Endothelial cell of umbilical vein (primary cell): ENCODE data around the gene CTXND1. TPM values are rescaled to one million over a fixed set of nuclear protein-coding genes. Genes with fewer than 3 reads are reported as not detected.

Experiments
- BruUV-seq: library from RNA; stranded (reverse); fragments of 400-500 nt; replicated peaks from 2 replicates; lab custom pipeline; 2021; lab: Mats Ljungman, UMichigan
- CTCF ChIA-PET: fragments of 300-600, 350-600 bp; sonication (Branson Sonifier 250); formaldehyde crosslinking; loops from one replicate; lab custom pipeline; 2021; ENCODE audit warnings: antibody characterized with exemption, inconsistent platforms; lab: Charles Lee
- POLR2A ChIA-PET: fragments of 300-600, 350-600 bp; sonication (Branson Sonifier 250); formaldehyde crosslinking; loops from one replicate; lab custom pipeline; 2021; ENCODE audit warnings: antibody characterized with exemption, inconsistent platforms; lab: Charles Lee
- DNase-seq: peaks from one replicate; pipeline ENCODE4 v3.0.0-alpha.2; 2011; ENCODE audit warnings: low read depth, low spot score
- FAIRE-seq: peaks from 2 replicates; lab custom pipeline; 2011; peaks lifted over from hg19 to GRCh38; lab: Jason Lieb, UNC
- H2AFZ ChIP-seq: 2 replicates; pipeline ENCODE4 v1.6.0; 2012; ENCODE audit warnings: low read depth, low read length, control low read depth, inconsistent platforms
- H3K27ac ChIP-seq: 2 replicates; pipeline ENCODE4 v1.5.1; 2011; ENCODE audit warnings: low read depth, mild to moderate bottlenecking, control low read depth, low read length, moderate library complexity; ENCODE audit not compliant: insufficient read depth
- H3K27me3 ChIP-seq, 2 experiments: 2 replicates each; pipeline versions ENCODE4 v1.6.0 to v1.6.1; 2011; ENCODE audit warnings: low read length in 2 of 2, mixed read lengths in 1 of 2; ENCODE audit not compliant: control insufficient read depth in 2 of 2, insufficient read depth in 2 of 2
- H3K36me3 ChIP-seq, 2 experiments: 2 replicates in 1 of 2; 3 replicates in 1 of 2; pipeline ENCODE4 v1.5.1; 2011; ENCODE audit warnings: low read length in 2 of 2, mild to moderate bottlenecking in 1 of 2, moderate library complexity in 1 of 2; ENCODE audit not compliant: control insufficient read depth in 2 of 2, insufficient read depth in 2 of 2; ENCODE audit errors: extremely low read depth in 1 of 2
- H3K4me1 ChIP-seq: 3 replicates; pipeline ENCODE4 v1.5.1; 2011; ENCODE audit warnings: mild to moderate bottlenecking, low read length; ENCODE audit not compliant: control insufficient read depth, insufficient read depth; ENCODE audit errors: extremely low read depth
- H3K4me2 ChIP-seq: 2 replicates; pipeline ENCODE4 v1.6.1; 2011; ENCODE audit warnings: low read length, control low read depth, mixed read lengths; ENCODE audit not compliant: insufficient read depth
- H3K4me3 ChIP-seq, 3 experiments: fragments of 200-600 bp in 1 of 3; sonication (generic), shearing (Covaris generic) in 1 of 3; replicated peaks in 1 of 3; 2 replicates each; pipeline ENCODE4 v1.5.1; 2011 to 2016; ENCODE audit warnings: control low read depth in 3 of 3, low read length in 3 of 3, mild to moderate bottlenecking in 2 of 3, inconsistent platforms in 1 of 3, low read depth in 1 of 3, moderate library complexity in 1 of 3; ENCODE audit not compliant: insufficient read depth in 1 of 3
- H3K79me2 ChIP-seq: 2 replicates; pipeline ENCODE4 v1.6.0; 2012; ENCODE audit warnings: low read length, inconsistent platforms; ENCODE audit not compliant: control insufficient read depth, insufficient read depth
- H3K9ac ChIP-seq: replicated peaks from 2 replicates; pipeline ENCODE3; 2011; ENCODE audit warnings: low read length, control low read depth; ENCODE audit not compliant: insufficient read depth; ENCODE audit errors: extremely low read depth
- H3K9me1 ChIP-seq: replicated peaks from 3 replicates; pipeline ENCODE4 v1.6.0; 2011; ENCODE audit warnings: mild to moderate bottlenecking, low read length; ENCODE audit not compliant: control insufficient read depth, insufficient read depth; ENCODE audit errors: extremely low read depth
- H3K9me3 ChIP-seq: replicated peaks from 2 replicates; pipeline ENCODE4 v1.5.1; 2012; ENCODE audit warnings: low read length, inconsistent platforms; ENCODE audit not compliant: control insufficient read depth, insufficient read depth
- H4K20me1 ChIP-seq: replicated peaks from 2 replicates; pipeline ENCODE3; 2011; ENCODE audit warnings: mild to moderate bottlenecking, low read length; ENCODE audit not compliant: control insufficient read depth, insufficient read depth; ENCODE audit errors: extremely low read depth
- CTCF ChIP-seq, 2 donors: IDR thresholded peaks; 1 replicate in 1 of 2; 2 replicates in 1 of 2; pipeline ENCODE4 v1.5.1; 2011; ENCODE audit warnings: low read length in 2 of 2, mild to moderate bottlenecking in 2 of 2, moderate library complexity in 2 of 2, control low read depth in 1 of 2, inconsistent platforms in 1 of 2, low read depth in 1 of 2; ENCODE audit not compliant: insufficient read depth in 1 of 2; ENCODE audit errors: extremely low read depth in 1 of 2
- EZH2 ChIP-seq: IDR thresholded peaks from 2 replicates; pipeline ENCODE4 v1.6.1; 2012; ENCODE audit warnings: borderline replicate concordance, low read depth, mild to moderate bottlenecking, moderate library complexity, low read length, inconsistent platforms; ENCODE audit not compliant: severe bottlenecking
- FOS ChIP-seq: IDR thresholded peaks from 2 replicates; pipeline ENCODE4 v1.6.1; 2011; ENCODE audit warnings: mild to moderate bottlenecking, low read length, moderate library complexity, borderline replicate concordance; ENCODE audit not compliant: insufficient read depth
- GATA2 ChIP-seq: IDR thresholded peaks from 2 replicates; pipeline ENCODE4 v1.7.0; 2011; ENCODE audit warnings: low read depth, mild to moderate bottlenecking, moderate library complexity, mixed read lengths, low read length; ENCODE audit not compliant: insufficient read length, insufficient read depth
- JUN ChIP-seq: IDR thresholded peaks from 2 replicates; pipeline ENCODE4 v1.6.1; 2011; ENCODE audit warnings: borderline replicate concordance, low read depth; ENCODE audit not compliant: insufficient read length, insufficient read depth
- MYC ChIP-seq: IDR thresholded peaks from one replicate; pipeline ENCODE4 v1.6.1; 2011; ENCODE audit warnings: mild to moderate bottlenecking, low read depth, low read length
- POLR2A ChIP-seq: IDR thresholded peaks from 2 replicates; pipeline ENCODE4 v1.6.1; 2012; ENCODE audit warnings: low read depth, mild to moderate bottlenecking, control low read depth, low read length
- POLR2AphosphoS5 ChIP-seq: IDR thresholded peaks from 2 replicates; pipeline ENCODE4 v1.6.1; 2012; ENCODE audit warnings: low read depth, mild to moderate bottlenecking, control low read depth, low read length, moderate library complexity; ENCODE audit not compliant: insufficient read depth
- dilution Hi-C: fragments of 300-500 bp; cut with MboI; formaldehyde crosslinking; loops from one replicate; pipeline ENCODE4 v1.15.0; 2019; ENCODE audit warnings: low sequenced_read_pairs; ENCODE audit not compliant: extremely low pct_ligation_motif_present
- intact Hi-C: fragments of 100-400 bp; cut with micrococcal nuclease; formaldehyde crosslinking; loops from one replicate; pipeline ENCODE4 v1.10.0; 2022
- polyA plus RNA-seq, 4 experiments: library from polyadenylated mRNA; depleted of rRNA in 3 of 4; stranded (reverse) in 3 of 4; unstranded in 1 of 4; fragments of >200 nt; gene quantifications; 2 replicates each; pipeline versions ENCODE4 v1.2.1 to v1.2.3, GENCODE V29; 2011 to 2012; ENCODE audit warnings: missing spikeins in 1 of 4
- total RNA-seq: library from RNA; stranded (reverse); gene quantifications from 2 replicates; pipeline ENCODE4 v1.2.3, GENCODE V29; 2021

CTXND1 gene
- total and polyA plus RNA-seq, 2 donors (not counting 3 experiments of a cell fraction or from before 2014, with no cell fraction given), result not detected

DNA sequence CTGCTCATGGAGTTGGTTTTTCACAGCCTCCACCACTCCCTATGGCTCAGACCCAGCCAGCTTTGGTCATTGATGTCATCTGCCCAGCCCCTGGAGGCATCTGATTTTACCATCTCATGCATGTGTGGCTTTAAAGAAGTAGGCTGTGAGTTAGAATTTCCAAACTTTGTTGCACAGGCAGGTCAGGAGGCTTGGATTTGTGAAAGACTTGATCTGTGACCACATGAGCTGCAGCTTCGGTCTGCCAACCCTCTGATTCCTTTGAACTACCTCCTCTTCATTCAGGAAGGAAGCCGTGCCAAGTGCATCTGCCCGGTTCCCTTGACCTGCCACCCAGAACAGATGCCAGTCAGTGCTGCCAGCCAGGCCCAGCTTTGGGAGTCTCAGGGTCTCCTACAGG lies 9.2 kb downstream of the CTXND1 start:
- intact Hi-C loops, result no loop called here

DNA sequence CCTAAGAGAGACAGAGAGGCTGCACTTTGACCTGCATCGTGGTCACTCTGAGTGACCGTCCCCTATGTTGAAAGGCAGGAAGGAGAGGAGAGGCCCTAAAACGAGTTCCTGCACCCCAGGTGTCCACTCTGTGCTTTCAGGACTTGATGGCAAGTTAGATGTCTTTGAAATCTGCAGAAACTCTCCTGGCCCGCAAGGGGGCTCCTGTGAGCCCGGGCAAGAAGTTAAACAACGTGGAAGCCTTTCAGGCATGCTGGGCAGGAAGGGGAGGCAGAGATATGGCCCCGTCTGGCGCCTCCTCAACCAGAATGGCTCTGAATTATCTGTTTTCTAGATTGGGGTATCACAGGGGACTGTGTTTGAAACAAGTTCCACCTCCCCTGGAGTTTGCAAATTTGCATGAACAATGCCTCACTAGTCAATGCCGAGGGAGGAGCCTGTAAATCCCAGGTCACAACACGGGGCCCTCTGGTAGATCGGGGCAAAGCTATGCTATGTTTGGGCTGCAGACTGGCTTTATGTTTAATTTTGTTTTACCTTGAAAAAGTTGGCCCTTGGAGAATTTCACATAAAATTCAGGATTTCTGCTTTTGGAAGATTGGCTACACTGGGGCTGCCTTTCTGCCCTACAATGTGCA lies 9.8 kb downstream of the CTXND1 start:
- no peak overlapping the region for H2AFZ ChIP-seq
- H3K9me1 ChIP-seq, result no peaks in the 10 kb centered on the region
- H3K36me3 ChIP-seq, result no peaks in the 10 kb centered on the region
- no peak overlapping the region for H3K4me3 ChIP-seq
- H3K4me2 ChIP-seq, result no peak overlapping the region
- no peak overlapping the region for H3K9ac ChIP-seq
- dilution Hi-C loops (no loop called here), intact Hi-C loops (no loop called here)
- no peak for TF ChIP-seq MYC
- TF ChIP-seq CTCF (IDR thresholded peaks at IDR 0.05; ENCODE audit: extremely low read depth in 1 of 2, insufficient read depth in 1 of 2, low read depth in 1 of 2, low read length in 2 of 2), result peak; percentile 47 to 65
- DNase-seq (peak; percentile 11), FAIRE-seq (peak; percentile 4)
- H3K79me2 ChIP-seq, result no peaks in the 10 kb centered on the region
- no peaks in the 10 kb centered on the region for H4K20me1 ChIP-seq
- ChIA-PET CTCF (interaction anchor here (0.5 to 1.2 kb wide), 3 partner anchors 68 to 1024 kb away, joined by 3 read pairs; no protein-coding TSS in a partner anchor), POLR2A (no interaction called here)
- no peak overlapping the region for H3K27ac ChIP-seq
- H3K4me1 ChIP-seq, result no peaks in the 10 kb centered on the region
- H3K9me3 ChIP-seq, result no peaks in the 10 kb centered on the region
- H3K27me3 ChIP-seq, result peaks cover 4% of the 10 kb centered on the region in 2 experiments
- BruUV-seq, result no TSS peak

More for the DNA sequence above, 9.2 kb downstream of the CTXND1 start:
- Histone ChIP-seq H3K27me3 (peaks cover 4% of the 10 kb centered on the region in 2 experiments), H2AFZ (no peak overlapping the region), H3K36me3 (no peaks in the 10 kb centered on the region), H3K9ac (no peak overlapping the region), H3K4me1 (no peaks in the 10 kb centered on the region), H3K4me3 (no peak overlapping the region), H3K9me1 (no peaks in the 10 kb centered on the region), H3K79me2 (no peaks in the 10 kb centered on the region), H4K20me1 (no peaks in the 10 kb centered on the region), H3K4me2 (no peak overlapping the region), H3K9me3 (no peaks in the 10 kb centered on the region), H3K27ac (no peak overlapping the region)
- ChIA-PET POLR2A (no interaction called here), CTCF (interaction anchor here (1.0 kb wide), 1 partner anchor 1023 kb away, joined by 3 read pairs; no protein-coding TSS in a partner anchor)
- TF ChIP-seq GATA2, result no peak
- no peak for TF ChIP-seq FOS
- no peak for TF ChIP-seq JUN
- no peak for TF ChIP-seq POLR2AphosphoS5
- TF ChIP-seq MYC, result no peak
- no peak for TF ChIP-seq POLR2A
- no peak for TF ChIP-seq EZH2
- no peak for FAIRE-seq
- no peak for DNase-seq
- dilution Hi-C loops, result no loop called here
- BruUV-seq, result no TSS peak
